Measurements from ENCODE around the gene BOD1L1.

BOD1L1 gene

GRCh38 chr4:13538427-13538973 lies 89.0 kb downstream of the BOD1L1 start:
- DNase-seq, result no peak

GRCh38 chr4:13537832-13538177 lies 89.7 kb downstream of the BOD1L1 start:
- no peak for DNase-seq

GRCh38 chr4:13537011-13537831 lies 90.3 kb downstream of the BOD1L1 start:
- no peak for DNase-seq

DNA sequence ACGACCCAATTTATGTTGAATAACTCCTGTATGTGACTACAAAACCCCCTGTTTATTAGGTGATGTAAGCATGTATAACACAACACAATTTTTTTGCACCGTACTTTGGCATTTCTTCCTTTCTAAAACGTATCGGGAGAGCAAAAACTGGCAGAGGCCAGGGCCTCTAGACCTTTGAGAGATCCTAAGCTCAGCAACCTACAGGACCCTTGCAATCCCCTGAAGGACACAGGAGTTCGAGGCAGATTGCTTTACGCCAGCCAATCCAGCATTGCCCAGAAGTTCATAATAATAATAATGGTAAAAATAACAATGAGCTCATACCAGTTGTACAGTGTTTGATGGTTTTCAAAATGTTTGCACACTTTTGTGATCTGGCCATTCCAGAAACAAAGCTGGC lies 90.9 kb downstream of the BOD1L1 start:
- DNase-seq, result no peak

GRCh38 chr4:13535708-13536361 lies 91.7 kb downstream of the BOD1L1 start:
- no peak for DNase-seq

GRCh38 chr4:13535118-13535517 lies 92.4 kb downstream of the BOD1L1 start:
- DNase-seq, result no peak

DNA sequence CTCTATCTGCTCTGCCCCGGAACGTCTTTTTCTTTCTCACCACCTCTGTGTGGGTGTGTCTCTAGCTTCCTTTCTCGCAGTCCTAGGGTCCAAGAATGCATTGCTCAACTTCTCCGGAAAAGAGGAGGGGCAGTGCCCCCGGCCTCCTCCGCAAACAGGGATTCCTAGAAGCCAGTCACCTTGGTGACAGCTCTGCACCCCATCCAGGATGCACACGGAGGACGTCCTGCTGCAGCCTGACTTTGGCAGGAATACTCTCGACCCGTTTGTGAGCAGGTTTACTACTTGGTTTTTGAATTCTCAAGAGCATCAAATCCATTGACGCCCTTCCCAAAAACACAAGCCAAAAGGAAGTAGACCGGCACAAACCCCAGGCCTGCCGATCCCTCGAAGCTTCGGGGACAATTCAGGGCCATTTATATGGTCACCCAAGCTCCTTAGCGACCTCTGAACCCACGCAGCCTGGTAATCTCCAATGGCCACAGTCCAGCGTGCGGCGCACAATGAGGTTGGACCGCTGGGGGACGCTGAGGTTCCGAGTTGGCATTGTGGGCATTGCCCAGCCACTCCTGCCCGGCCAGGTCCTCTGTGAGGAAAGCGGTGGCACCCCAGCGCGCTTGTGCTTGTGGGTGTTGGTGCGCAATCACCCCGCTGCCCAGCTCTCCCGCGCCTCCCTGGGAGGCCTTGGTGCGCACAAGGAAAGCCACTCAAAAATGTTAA lies 93.0 kb downstream of the BOD1L1 start:
- DNase-seq, result no peak

DNA sequence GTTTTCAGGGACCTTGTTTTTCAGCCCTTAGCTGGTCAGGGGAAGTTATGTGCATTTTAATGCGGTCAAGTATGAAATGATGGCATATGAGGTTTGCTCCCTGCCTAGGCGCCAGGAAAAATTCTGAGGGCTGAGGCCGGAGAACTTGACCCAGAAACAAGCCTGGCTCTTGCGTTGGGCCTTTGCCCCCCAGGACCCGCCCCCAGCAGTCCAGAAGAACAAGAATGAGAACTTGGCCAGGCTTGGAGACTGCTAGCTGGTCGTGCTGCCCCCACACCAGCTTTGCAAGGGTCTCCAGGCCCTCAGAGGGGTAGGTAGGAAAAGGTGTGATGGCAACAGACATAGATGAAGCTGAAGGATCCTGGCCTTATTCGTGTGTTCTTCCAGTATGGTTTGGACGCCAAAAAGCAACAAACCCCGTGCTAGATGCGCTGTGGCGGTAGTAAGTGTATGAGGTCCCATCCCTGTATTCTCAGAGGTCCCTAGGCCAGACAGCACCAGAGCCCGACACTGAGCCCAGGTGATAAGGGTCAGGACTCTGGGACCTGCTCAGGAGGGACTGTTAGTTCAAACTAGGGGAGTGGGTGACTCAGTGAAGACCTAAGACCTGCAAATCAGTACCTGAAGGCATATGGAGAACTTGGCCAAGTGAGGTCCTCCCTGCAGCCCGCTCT lies 93.7 kb downstream of the BOD1L1 start:
- no peak for DNase-seq

GRCh38 chr4:13531625-13531998 lies 95.9 kb downstream of the BOD1L1 start:
- DNase-seq, result no peak

- no peak for DNase-seq
Observed at GRCh38 chr4:13530823-13531624, 96.5 kb downstream of the BOD1L1 start.

DNA sequence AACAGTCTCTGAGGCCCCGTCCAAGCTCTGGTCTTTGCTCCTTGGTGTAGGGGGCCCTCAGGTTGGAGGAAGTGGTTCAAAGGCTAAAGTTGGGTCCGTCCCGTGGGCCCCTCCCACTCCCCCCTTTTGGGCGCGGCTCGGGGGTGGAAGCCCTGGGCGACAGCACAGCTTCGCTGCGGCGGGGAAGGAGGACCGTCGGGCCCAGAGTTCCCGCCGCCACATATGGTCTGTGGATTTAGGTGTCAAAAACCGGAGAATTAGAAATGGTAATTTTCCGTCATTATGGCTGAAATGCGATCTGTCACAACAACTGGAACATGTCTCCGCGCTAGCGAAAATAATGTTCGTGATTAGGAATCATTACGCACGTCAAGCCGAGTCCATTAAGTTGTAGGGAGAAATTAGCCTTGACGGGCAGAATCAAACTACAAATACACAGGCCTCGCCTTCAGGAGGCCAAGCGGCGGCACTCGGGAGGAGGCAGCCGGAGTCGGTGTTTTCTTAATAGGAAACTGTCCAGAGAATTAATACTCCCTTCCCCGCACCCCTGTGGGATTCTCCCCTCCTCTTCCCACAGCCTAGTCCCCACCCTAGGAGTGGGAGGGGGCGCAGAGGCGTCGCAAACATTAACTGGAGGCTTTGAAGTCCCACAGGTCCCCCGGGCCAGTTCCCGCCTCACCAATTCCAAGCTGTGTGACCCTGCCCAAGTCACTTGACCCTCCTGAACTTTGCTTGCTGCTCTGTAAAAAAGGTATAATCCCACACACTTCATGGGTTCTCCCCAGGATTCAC lies 98.2 kb downstream of the BOD1L1 start:
- no peak for DNase-seq

- no peak for DNase-seq
Observed at GRCh38 chr4:13528821-13529127, 98.8 kb downstream of the BOD1L1 start.

DNA sequence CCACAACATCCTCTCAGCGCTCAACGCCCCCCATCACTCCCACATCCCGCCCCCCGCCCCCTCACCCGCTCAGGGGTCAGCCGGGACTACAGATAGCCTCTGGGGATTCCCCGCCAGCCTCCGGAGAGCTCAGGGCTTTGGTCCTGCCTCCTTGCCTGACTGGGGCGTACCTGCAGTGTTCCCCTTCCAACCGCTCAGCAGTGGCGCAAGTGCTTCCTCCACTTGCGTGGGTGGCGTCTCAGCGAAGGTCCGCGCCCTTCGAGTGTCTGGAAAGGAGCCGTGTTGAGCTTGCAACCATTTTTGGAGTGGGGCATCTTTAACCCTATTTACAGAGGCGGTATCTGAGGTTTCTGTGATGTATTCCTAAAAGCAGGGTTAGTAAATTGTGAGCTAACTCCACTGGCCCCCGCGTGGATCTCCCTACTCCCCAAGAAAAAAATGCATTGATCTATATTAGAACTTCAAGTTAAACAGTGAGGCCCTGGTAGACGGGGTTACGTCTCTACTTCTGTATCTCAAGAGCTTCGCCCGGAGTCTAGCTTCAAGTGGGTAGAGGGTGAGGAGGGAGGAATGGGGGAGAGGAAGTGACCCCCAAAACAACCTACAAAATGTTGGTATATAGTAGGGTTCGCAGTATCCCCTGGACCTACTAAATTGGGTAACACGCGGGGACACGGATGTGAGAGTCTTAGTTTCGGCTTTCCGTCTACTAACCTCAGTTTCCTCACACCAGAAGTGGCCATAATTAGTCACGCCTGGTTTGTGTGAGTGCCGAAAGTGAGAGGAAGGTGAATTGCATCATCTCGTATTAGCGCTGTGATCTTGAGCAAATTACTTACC lies 99.3 kb downstream of the BOD1L1 start:
- DNase-seq, result no peak

- DNase-seq, result no peak
Observed at GRCh38 chr4:13527192-13527980, 100.1 kb downstream of the BOD1L1 start.

DNA sequence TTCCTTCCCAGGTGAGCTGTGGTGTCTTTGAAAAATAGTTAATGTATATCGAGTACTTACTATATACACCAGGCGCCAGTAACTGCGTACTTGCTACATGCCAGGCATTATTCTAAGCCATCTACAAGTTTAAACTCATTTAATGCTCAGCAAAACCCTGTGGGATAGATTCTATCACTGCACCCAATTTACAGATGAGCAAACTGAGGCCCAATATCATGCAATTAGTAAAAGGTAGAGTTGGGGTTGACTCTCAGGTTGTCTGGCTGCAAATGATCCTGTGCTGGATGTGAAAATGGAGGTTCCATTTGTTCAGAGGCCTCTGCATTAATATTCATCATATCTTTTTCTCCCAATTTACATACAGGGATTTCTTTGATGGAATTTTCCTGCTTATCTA lies 100.9 kb downstream of the BOD1L1 start:
- no peak for DNase-seq

GRCh38 chr4:13525606-13526281 lies 101.8 kb downstream of the BOD1L1 start:
- no peak for DNase-seq

DNA sequence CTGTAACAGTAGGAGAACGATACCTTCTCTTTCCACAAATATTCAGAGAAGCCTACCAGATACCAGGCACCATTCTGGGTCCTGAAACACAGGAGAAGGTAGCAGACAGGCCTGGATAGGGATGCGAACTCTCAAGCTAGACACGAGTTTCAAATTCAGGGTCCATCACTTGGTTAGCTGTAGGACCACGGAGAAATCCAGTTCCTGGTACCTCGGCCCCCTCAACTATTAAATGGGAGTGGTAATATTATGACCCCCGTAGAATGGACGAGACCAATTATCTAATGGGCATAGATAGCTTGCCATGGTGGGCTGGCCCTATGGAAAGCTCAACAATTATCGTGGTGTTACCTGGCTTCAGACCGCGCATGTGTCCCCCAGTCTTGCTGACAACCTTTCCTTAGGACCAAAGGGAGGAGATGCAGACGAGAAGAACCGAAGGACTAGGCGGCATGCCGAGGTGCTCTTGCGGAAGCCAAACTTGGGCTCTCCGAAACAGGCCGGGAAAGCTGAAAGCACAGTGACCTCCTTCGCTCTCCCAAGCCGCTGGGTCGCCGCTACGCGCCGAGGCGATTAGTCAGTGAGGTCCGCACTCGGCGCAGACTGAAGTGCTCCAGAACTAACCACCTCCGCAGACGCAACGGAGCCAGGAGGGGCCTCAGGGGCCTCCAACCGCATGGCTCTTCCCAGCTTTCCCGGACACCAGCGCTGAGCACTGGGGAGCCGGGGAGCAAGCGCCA lies 102.9 kb downstream of the BOD1L1 start:
- no peak for DNase-seq
